GM12878 (cell line): Measurements from ENCODE around the gene GSC2. TPM values are rescaled to one million over a fixed set of nuclear protein-coding genes. Genes with fewer than 3 reads are reported as not detected.

Experiments used
- BRCA1 ChIP-seq: IDR thresholded peaks from 2 replicates; pipeline ENCODE4 v1.6.1; 2011; ENCODE audit warnings: low read depth, low read length, improper control_type of control experiment
- CHD2 ChIP-seq: IDR thresholded peaks from 2 replicates; pipeline ENCODE4 v1.6.1; 2011; ENCODE audit warnings: low read depth, low read length, improper control_type of control experiment, borderline replicate concordance
- JUND ChIP-seq: IDR thresholded peaks from 2 replicates; pipeline ENCODE4 v1.6.1; 2012; ENCODE audit warnings: low read depth, mild to moderate bottlenecking, low read length, improper control_type of control experiment, moderate library complexity
- MEF2A ChIP-seq: IDR thresholded peaks from 2 replicates; pipeline ENCODE4 v1.6.1; 2011; ENCODE audit warnings: low read depth, mild to moderate bottlenecking, low read length, moderate library complexity; ENCODE audit not compliant: insufficient read depth
- MYC ChIP-seq: IDR thresholded peaks from 2 replicates; pipeline ENCODE4 v1.6.1; 2011; ENCODE audit warnings: mild to moderate bottlenecking, low read length, moderate library complexity, inconsistent platforms; ENCODE audit not compliant: insufficient read depth, insufficient replicate concordance, insufficient read length, severe bottlenecking
- POU2F2 ChIP-seq: IDR thresholded peaks from 3 replicates; pipeline ENCODE4 v1.6.1; 2011; ENCODE audit warnings: low read depth, mild to moderate bottlenecking, low read length, borderline replicate concordance
- SMAD1 ChIP-seq: fragments of 450-650 bp; IDR thresholded peaks from 2 replicates; pipeline ENCODE4 v1.6.1; 2018; ENCODE audit warnings: mild to moderate bottlenecking, low read depth; ENCODE audit not compliant: partially characterized antibody
- SP1 ChIP-seq: IDR thresholded peaks from one replicate; pipeline ENCODE4 v1.6.1; 2011; ENCODE audit warnings: low read depth, low read length
- SRF ChIP-seq, 2 experiments: IDR thresholded peaks; 2 replicates each; pipeline ENCODE4 v1.6.1; 2011; ENCODE audit warnings: low read depth in 2 of 2, low read length in 2 of 2, mild to moderate bottlenecking in 1 of 2, moderate library complexity in 1 of 2
- TARDBP ChIP-seq: IDR thresholded peaks from 2 replicates; pipeline ENCODE4 v1.6.1; 2016; ENCODE audit warnings: borderline replicate concordance
- TCF7 ChIP-seq: IDR thresholded peaks from 2 replicates; pipeline ENCODE4 v1.6.1; 2014; ENCODE audit warnings: antibody characterized with exemption, borderline replicate concordance
- YY1 ChIP-seq: IDR thresholded peaks from 2 replicates; pipeline ENCODE4 v1.6.1; 2011; ENCODE audit warnings: low read depth, mild to moderate bottlenecking, low read length
- polyA plus RNA-seq, 11 experiments: library from polyadenylated mRNA; depleted of rRNA in 4 of 11; unstranded in 6 of 11; stranded (reverse) in 5 of 11; fragments of >200 nt; fragmentation: Nextera tagmentation in 4 of 11; fragmentation: Illumina TruSeq in 1 of 11; extraction: Ambion mirVana in 4 of 11; extraction: Trizol in 1 of 11; gene quantifications; 1 replicate in 1 of 11; 2 replicates in 10 of 11; pipeline versions ENCODE4 v1.2.1 to v1.2.3, GENCODE V29; 2011 to 2016; ENCODE audit warnings: inconsistent platforms in 2 of 11, missing spikeins in 2 of 11, low read depth in 1 of 11
- total RNA-seq, 4 experiments: library from RNA; depleted of rRNA in 3 of 4; stranded (reverse); fragments of >200 nt in 3 of 4; fragmentation: Illumina TruSeq in 1 of 4; extraction: Trizol in 1 of 4; gene quantifications; 2 replicates each; pipeline versions ENCODE4 v1.2.1 to v1.2.3, GENCODE V29; 2013 to 2021
- TF ChIP-seq, protein P1 (sequence below): fragments of 450-650 bp; IDR thresholded peaks from 2 replicates; pipeline ENCODE4 v1.6.1; 2018; ENCODE audit warnings: mild to moderate bottlenecking, low read depth, moderate library complexity; ENCODE audit not compliant: partially characterized antibody
- TF ChIP-seq, protein P2 (sequence below): IDR thresholded peaks from 2 replicates; pipeline ENCODE4 v1.6.1; 2011; ENCODE audit warnings: borderline replicate concordance, low read depth, mild to moderate bottlenecking, moderate library complexity, low read length; ENCODE audit not compliant: insufficient read depth, poor library complexity, severe bottlenecking
- TF ChIP-seq, protein P3 (sequence below): fragments of 450-650 bp; IDR thresholded peaks from 2 replicates; pipeline ENCODE4 v1.6.1; 2017; ENCODE audit warnings: mild to moderate bottlenecking
- TF ChIP-seq, protein P4 (sequence below): fragments of 450-650 bp; formaldehyde crosslinking; IDR thresholded peaks from 2 replicates; pipeline ENCODE4 v1.5.0; 2022; ENCODE audit warnings: mild to moderate bottlenecking, missing genetic modification characterization
- TF ChIP-seq, protein P5 (sequence below): fragments of 450-650 bp; conservative IDR thresholded peaks from 2 replicates; pipeline ENCODE4 v1.6.1; 2017; ENCODE audit warnings: mild to moderate bottlenecking, moderate library complexity

The GSC2 gene
- total and polyA plus RNA-seq, 10 of the 15 experiments (the other 5 are each of a cell fraction or from before 2014, with no cell fraction given): not detected

DNA sequence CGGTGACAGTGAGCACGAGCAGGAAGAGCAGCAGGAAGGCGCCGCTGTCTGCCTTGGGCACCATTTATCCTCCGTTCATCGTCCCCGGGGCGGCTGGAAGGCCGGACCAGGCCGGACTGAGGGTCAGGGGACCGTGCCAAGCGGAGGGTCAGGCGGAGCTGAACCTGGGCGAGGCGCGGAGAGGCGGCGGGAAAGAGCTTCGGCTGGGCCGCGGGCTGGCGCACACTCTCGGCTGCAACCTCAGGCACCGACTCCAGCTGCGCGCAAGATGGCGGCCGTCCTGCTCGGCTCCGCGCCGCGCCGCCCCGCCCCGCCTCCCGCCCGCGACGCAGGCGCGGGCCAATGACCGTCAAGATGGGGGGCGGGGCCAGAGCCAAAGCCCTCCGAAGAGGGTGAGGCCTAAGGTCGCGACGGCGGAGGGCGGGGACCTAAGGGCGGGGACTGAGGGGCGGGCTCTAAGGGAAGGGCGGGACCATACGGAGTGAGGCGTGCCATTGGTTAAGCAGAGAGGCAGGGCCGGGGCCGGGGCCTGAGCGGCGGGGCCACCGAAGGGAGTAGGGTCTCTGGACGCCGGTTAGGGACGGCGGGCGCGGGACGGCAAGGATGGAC lies 27.8 kb downstream of the GSC2 start, which contains the start of gene DGCR2 (continued):
- no peak for TF ChIP-seq SRF (IDR thresholded peaks at IDR 0.05; ENCODE audit: low read depth in 2 of 2, low read length in 2 of 2)
- peak; percentile 95 for TF ChIP-seq YY1
- TF ChIP-seq MEF2A: no peak
- TF ChIP-seq, protein P1, sequence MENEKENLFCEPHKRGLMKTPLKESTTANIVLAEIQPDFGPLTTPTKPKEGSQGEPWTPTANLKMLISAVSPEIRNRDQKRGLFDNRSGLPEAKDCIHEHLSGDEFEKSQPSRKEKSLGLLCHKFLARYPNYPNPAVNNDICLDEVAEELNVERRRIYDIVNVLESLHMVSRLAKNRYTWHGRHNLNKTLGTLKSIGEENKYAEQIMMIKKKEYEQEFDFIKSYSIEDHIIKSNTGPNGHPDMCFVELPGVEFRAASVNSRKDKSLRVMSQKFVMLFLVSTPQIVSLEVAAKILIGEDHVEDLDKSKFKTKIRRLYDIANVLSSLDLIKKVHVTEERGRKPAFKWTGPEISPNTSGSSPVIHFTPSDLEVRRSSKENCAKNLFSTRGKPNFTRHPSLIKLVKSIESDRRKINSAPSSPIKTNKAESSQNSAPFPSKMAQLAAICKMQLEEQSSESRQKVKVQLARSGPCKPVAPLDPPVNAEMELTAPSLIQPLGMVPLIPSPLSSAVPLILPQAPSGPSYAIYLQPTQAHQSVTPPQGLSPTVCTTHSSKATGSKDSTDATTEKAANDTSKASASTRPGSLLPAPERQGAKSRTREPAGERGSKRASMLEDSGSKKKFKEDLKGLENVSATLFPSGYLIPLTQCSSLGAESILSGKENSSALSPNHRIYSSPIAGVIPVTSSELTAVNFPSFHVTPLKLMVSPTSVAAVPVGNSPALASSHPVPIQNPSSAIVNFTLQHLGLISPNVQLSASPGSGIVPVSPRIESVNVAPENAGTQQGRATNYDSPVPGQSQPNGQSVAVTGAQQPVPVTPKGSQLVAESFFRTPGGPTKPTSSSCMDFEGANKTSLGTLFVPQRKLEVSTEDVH: no peak
- TF ChIP-seq, protein P2, sequence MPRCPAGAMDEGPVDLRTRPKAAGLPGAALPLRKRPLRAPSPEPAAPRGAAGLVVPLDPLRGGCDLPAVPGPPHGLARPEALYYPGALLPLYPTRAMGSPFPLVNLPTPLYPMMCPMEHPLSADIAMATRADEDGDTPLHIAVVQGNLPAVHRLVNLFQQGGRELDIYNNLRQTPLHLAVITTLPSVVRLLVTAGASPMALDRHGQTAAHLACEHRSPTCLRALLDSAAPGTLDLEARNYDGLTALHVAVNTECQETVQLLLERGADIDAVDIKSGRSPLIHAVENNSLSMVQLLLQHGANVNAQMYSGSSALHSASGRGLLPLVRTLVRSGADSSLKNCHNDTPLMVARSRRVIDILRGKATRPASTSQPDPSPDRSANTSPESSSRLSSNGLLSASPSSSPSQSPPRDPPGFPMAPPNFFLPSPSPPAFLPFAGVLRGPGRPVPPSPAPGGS: no peak
- peak; percentile 62 for TF ChIP-seq SP1
- TF ChIP-seq BRCA1: no peak
- TF ChIP-seq MYC: no peak
- TF ChIP-seq JUND: no peak
- TF ChIP-seq, protein P3, sequence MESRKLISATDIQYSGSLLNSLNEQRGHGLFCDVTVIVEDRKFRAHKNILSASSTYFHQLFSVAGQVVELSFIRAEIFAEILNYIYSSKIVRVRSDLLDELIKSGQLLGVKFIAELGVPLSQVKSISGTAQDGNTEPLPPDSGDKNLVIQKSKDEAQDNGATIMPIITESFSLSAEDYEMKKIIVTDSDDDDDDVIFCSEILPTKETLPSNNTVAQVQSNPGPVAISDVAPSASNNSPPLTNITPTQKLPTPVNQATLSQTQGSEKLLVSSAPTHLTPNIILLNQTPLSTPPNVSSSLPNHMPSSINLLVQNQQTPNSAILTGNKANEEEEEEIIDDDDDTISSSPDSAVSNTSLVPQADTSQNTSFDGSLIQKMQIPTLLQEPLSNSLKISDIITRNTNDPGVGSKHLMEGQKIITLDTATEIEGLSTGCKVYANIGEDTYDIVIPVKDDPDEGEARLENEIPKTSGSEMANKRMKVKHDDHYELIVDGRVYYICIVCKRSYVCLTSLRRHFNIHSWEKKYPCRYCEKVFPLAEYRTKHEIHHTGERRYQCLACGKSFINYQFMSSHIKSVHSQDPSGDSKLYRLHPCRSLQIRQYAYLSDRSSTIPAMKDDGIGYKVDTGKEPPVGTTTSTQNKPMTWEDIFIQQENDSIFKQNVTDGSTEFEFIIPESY: no peak
- TF ChIP-seq TARDBP: no peak
- no peak for TF ChIP-seq CHD2
- no peak for TF ChIP-seq POU2F2
- no peak for TF ChIP-seq SMAD1
- TF ChIP-seq, protein P4, sequence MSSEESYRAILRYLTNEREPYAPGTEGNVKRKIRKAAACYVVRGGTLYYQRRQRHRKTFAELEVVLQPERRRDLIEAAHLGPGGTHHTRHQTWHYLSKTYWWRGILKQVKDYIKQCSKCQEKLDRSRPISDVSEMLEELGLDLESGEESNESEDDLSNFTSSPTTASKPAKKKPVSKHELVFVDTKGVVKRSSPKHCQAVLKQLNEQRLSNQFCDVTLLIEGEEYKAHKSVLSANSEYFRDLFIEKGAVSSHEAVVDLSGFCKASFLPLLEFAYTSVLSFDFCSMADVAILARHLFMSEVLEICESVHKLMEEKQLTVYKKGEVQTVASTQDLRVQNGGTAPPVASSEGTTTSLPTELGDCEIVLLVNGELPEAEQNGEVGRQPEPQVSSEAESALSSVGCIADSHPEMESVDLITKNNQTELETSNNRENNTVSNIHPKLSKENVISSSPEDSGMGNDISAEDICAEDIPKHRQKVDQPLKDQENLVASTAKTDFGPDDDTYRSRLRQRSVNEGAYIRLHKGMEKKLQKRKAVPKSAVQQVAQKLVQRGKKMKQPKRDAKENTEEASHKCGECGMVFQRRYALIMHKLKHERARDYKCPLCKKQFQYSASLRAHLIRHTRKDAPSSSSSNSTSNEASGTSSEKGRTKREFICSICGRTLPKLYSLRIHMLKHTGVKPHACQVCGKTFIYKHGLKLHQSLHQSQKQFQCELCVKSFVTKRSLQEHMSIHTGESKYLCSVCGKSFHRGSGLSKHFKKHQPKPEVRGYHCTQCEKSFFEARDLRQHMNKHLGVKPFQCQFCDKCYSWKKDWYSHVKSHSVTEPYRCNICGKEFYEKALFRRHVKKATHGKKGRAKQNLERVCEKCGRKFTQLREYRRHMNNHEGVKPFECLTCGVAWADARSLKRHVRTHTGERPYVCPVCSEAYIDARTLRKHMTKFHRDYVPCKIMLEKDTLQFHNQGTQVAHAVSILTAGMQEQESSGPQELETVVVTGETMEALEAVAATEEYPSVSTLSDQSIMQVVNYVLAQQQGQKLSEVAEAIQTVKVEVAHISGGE (CRISPR knock-in tag): no peak
- TF ChIP-seq, protein P5, sequence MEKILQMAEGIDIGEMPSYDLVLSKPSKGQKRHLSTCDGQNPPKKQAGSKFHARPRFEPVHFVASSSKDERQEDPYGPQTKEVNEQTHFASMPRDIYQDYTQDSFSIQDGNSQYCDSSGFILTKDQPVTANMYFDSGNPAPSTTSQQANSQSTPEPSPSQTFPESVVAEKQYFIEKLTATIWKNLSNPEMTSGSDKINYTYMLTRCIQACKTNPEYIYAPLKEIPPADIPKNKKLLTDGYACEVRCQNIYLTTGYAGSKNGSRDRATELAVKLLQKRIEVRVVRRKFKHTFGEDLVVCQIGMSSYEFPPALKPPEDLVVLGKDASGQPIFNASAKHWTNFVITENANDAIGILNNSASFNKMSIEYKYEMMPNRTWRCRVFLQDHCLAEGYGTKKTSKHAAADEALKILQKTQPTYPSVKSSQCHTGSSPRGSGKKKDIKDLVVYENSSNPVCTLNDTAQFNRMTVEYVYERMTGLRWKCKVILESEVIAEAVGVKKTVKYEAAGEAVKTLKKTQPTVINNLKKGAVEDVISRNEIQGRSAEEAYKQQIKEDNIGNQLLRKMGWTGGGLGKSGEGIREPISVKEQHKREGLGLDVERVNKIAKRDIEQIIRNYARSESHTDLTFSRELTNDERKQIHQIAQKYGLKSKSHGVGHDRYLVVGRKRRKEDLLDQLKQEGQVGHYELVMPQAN: peak; percentile 27; the same call in 1 of the 2 replicates
- TF ChIP-seq TCF7: no peak
